Kidney tubule cell (primary cell): Measurements from ENCODE around the gene DIDO1.
A peak's percentile ranks its signal among the peaks of the same experiment; 100 is the strongest.

ENCODE experiments used
- DNase-seq: peaks from one replicate; pipeline ENCODE4 v3.0.0-alpha.2; 2018; ENCODE audit warnings: low spot score

DIDO1 gene

GRCh38 chr20:62928246-62928939 lies 2.1 kb upstream of the DIDO1 start:
- DNase-seq = peak; percentile 15

- DNase-seq = no peak
Measured at GRCh38 chr20:62927128-62927705, 912 bp upstream of the DIDO1 start.

- peak; percentile 54 for DNase-seq
Measured at GRCh38 chr20:62925420-62926228, 681 bp downstream of the DIDO1 start.

GRCh38 chr20:62925076-62925419 lies 1.3 kb downstream of the DIDO1 start:
- DNase-seq = peak; percentile 30

- peak; percentile 64 for DNase-seq
Measured at GRCh38 chr20:62924442-62925075, 1.7 kb downstream of the DIDO1 start.

- DNase-seq = no peak
Measured at GRCh38 chr20:62923669-62924441, 2.5 kb downstream of the DIDO1 start.

- peak; percentile 92 for DNase-seq
Measured at GRCh38 chr20:62923059-62923668, 3.1 kb downstream of the DIDO1 start.

GRCh38 chr20:62922451-62922921 lies 3.8 kb downstream of the DIDO1 start:
- no peak for DNase-seq

- DNase-seq = peak; percentile 75
Measured at GRCh38 chr20:62921119-62921687, 5.1 kb downstream of the DIDO1 start.

GRCh38 chr20:62920039-62920645 lies 6.2 kb downstream of the DIDO1 start:
- no peak for DNase-seq

GRCh38 chr20:62918831-62919230 lies 7.5 kb downstream of the DIDO1 start:
- no peak for DNase-seq

GRCh38 chr20:62918147-62918546 lies 8.2 kb downstream of the DIDO1 start:
- no peak for DNase-seq

GRCh38 chr20:62917720-62918119 lies 8.6 kb downstream of the DIDO1 start:
- no peak for DNase-seq

- no peak for DNase-seq
Measured at GRCh38 chr20:62916703-62917476, 9.4 kb downstream of the DIDO1 start.

- DNase-seq = peak; percentile 58
Measured at GRCh38 chr20:62914970-62915457, 11.3 kb downstream of the DIDO1 start.

GRCh38 chr20:62914436-62914835 lies 11.9 kb downstream of the DIDO1 start:
- DNase-seq = no peak

GRCh38 chr20:62913043-62913630 lies 13.2 kb downstream of the DIDO1 start:
- no peak for DNase-seq

GRCh38 chr20:62911701-62912280 lies 14.5 kb downstream of the DIDO1 start:
- no peak for DNase-seq
